ENCODE data around the gene RPL37A.

DNA sequence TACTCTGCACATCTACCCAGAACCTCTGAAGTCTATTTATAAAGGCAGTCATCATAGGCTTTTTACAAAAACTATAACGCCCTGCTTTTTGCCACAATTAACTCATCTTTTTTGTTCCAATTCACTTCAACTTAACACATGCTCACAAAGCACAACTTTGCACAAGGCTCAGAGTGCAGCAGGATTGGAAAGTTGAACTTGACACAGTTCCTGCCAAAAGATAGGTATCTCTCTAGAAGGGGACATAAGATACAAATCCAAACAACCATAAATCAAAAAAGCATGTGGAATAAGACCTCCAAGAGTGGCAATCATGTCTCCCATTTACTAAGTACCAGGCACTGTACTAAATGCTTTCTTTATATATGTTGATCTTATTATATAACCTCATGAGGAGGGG, 36.2 kb downstream of the RPL37A start:
- TF ChIP-seq POLR2A (IDR thresholded peaks at IDR 0.05; ENCODE audit: low read depth, low read length) = no peak
- no peak for TF ChIP-seq TAF1 (IDR thresholded peaks at IDR 0.05; ENCODE audit: low read depth, low read length)
- no peak for TF ChIP-seq POLR2AphosphoS5 (IDR thresholded peaks at IDR 0.05; ENCODE audit: low read depth, low read length)
- no peak for TF ChIP-seq SPI1 (IDR thresholded peaks at IDR 0.05; ENCODE audit: low read depth, low read length)
